HG03025 (cell line): ENCODE data around the gene RPAP2.
"Not testable (repeated sequence)": the region's sequence is repeated elsewhere in the genome, so short reads cannot be mapped to it uniquely, and the experiment has no call there.

Source experiments
- ATAC-seq: cut with Tn5 transposase; IDR thresholded peaks from one replicate; pipeline ENCODE4 v1.9.1; 2021; ENCODE audit warnings: mild to moderate bottlenecking, moderate library complexity; ENCODE audit not compliant: unreplicated experiment, low FRiP score

RPAP2 gene

GRCh38 chr1:92323473-92324453 is 24.9 kb downstream of the RPAP2 start:
- no peak for ATAC-seq

- ATAC-seq: no peak
These were observed 25.9 kb downstream of the RPAP2 start for GRCh38 chr1:92324784-92325183.

- no peak for ATAC-seq
These were observed 27.8 kb downstream of the RPAP2 start for GRCh38 chr1:92326681-92327080.

GRCh38 chr1:92327794-92328193 is 28.9 kb downstream of the RPAP2 start:
- ATAC-seq: no peak

GRCh38 chr1:92329347-92330129 is 30.7 kb downstream of the RPAP2 start:
- no peak for ATAC-seq

- no peak for ATAC-seq
These were observed 34.8 kb downstream of the RPAP2 start for GRCh38 chr1:92333668-92334067.

GRCh38 chr1:92340154-92340553 is 41.3 kb downstream of the RPAP2 start:
- ATAC-seq: no peak

- no peak for ATAC-seq
These were observed 43.5 kb downstream of the RPAP2 start for GRCh38 chr1:92342401-92342800.

- ATAC-seq: no peak
These were observed 44.2 kb downstream of the RPAP2 start for GRCh38 chr1:92343061-92343460.

GRCh38 chr1:92346866-92347640 is 48.2 kb downstream of the RPAP2 start:
- ATAC-seq: no peak

GRCh38 chr1:92352856-92353255 is 54.0 kb downstream of the RPAP2 start:
- ATAC-seq: no peak

- no peak for ATAC-seq
These were observed 55.4 kb downstream of the RPAP2 start for GRCh38 chr1:92354259-92354658.

- no peak for ATAC-seq
These were observed 58.1 kb downstream of the RPAP2 start for GRCh38 chr1:92356956-92357355.

- not testable (repeated sequence) for ATAC-seq
These were observed 60.5 kb downstream of the RPAP2 start for GRCh38 chr1:92359382-92359781.

- ATAC-seq: no peak
These were observed 61.1 kb downstream of the RPAP2 start for GRCh38 chr1:92359986-92360385.

GRCh38 chr1:92362970-92363369 is 64.1 kb downstream of the RPAP2 start:
- ATAC-seq: no peak

- no peak for ATAC-seq
These were observed 64.5 kb downstream of the RPAP2 start for GRCh38 chr1:92363401-92363800.

GRCh38 chr1:92365378-92366039 is 66.7 kb downstream of the RPAP2 start:
- ATAC-seq: no peak

GRCh38 chr1:92366040-92366395 is 67.2 kb downstream of the RPAP2 start:
- no peak for ATAC-seq

- ATAC-seq: no peak
These were observed 68.6 kb downstream of the RPAP2 start for GRCh38 chr1:92367496-92367895.
